ENCODE results near the gene BAIAP2L2. TPM values are rescaled to one million over a fixed set of nuclear protein-coding genes. Genes with fewer than 3 reads are reported as not detected.

The BAIAP2L2 gene
- total and polyA plus RNA-seq, 2 donors (not counting 1 experiment from before 2014, with no cell fraction given): 0.96 to 1.2 TPM

GRCh38 chr22:38043151-38044039, 67.1 kb downstream of the BAIAP2L2 start:
- intact Hi-C loops (cut with micrococcal nuclease): no loop called here
- Histone ChIP-seq H3K9me3 (ENCODE audit: control extremely low read depth in 1 of 3, control insufficient read depth in 2 of 3, insufficient read depth in 1 of 3, low read length in 2 of 3) (no peaks in the 10 kb centered on the region), H2AFZ (ENCODE audit: insufficient read depth, low read depth, low read length, poor library complexity, severe bottlenecking) (no peak overlapping the region), H3K27ac (ENCODE audit: low read length in 2 of 2) (no peak overlapping the region), H3K9ac (ENCODE audit: low read length) (no peak overlapping the region), H3K4me2 (replicated peaks; ENCODE audit: low read depth, low read length, poor library complexity, severe bottlenecking) (no peak overlapping the region), H4K20me1 (ENCODE audit: control insufficient read depth, insufficient read depth, low read length, poor library complexity, severe bottlenecking) (no peaks in the 10 kb centered on the region), H3K27me3 (replicated peaks in 1 of 4; ENCODE audit: control extremely low read depth in 1 of 4, control insufficient read depth in 3 of 4, insufficient read depth in 4 of 4, low read length in 3 of 4) (peaks cover 0 to 8% (median 0%) of the 10 kb centered on the region in 4 experiments), H3K36me3 (replicated peaks in 1 of 2; ENCODE audit: control extremely low read depth in 1 of 2, control insufficient read depth in 1 of 2, extremely low read depth in 1 of 2, insufficient read depth in 2 of 2, low read length in 1 of 2) (no peaks in the 10 kb centered on the region), H3K4me1 (ENCODE audit: control insufficient read depth in 2 of 2, insufficient read depth in 2 of 2, low read length in 2 of 2) (peaks cover 0 to 5% of the 10 kb centered on the region in 2 donors), H3K4me3 (ENCODE audit: control extremely low read depth in 1 of 5, extremely low read depth in 1 of 5, insufficient read depth in 1 of 5, low read depth in 2 of 5, low read length in 4 of 5) (no peak overlapping the region), H3K79me2 (ENCODE audit: control insufficient read depth, insufficient read depth, low read length) (no peaks in the 10 kb centered on the region)
- DNase-seq: no peak
- TF ChIP-seq CTCF (IDR thresholded peaks at IDR 0.05) (no peak), EZH2 (IDR thresholded peaks at IDR 0.05; ENCODE audit: borderline replicate concordance, insufficient read depth, low read depth, low read length, poor library complexity, severe bottlenecking) (no peak)
- 95% methylated on average over 11 of the region's 16 CpGs for WGBS (ENCODE audit: insufficient coverage)
- H3K27me3 Mint-ChIP-seq: peaks cover 23% of the 10 kb centered on the region
- ATAC-seq (ENCODE audit: low read depth): no peak
- ChIA-PET CTCF (interaction anchor here (1.7 kb wide), 1 partner anchor 9 kb away, joined by 7 read pairs; no protein-coding TSS in a partner anchor), POLR2A (no interaction called here)
- H3K4me1 Mint-ChIP-seq: peaks cover 5% of the 10 kb centered on the region
- H3K4me3 Mint-ChIP-seq: no peak overlapping the region
- no peak overlapping the region for H3K27ac Mint-ChIP-seq
- H3K9me3 Mint-ChIP-seq (ENCODE audit: insufficient read depth): no peaks in the 10 kb centered on the region

- no peak for ATAC-seq (ENCODE audit: low read depth)
- H3K4me1 Mint-ChIP-seq: peaks cover 5% of the 10 kb centered on the region
- no peaks in the 10 kb centered on the region for H3K9me3 Mint-ChIP-seq (ENCODE audit: insufficient read depth)
- no peaks in the 10 kb centered on the region for H3K79me2 ChIP-seq (ENCODE audit: control insufficient read depth, insufficient read depth, low read length)
- peaks cover 24% of the 10 kb centered on the region for H3K27me3 Mint-ChIP-seq
- no peak overlapping the region for H3K27ac ChIP-seq (ENCODE audit: low read length in 2 of 2)
- no peaks in the 10 kb centered on the region for H3K9me3 ChIP-seq (ENCODE audit: control extremely low read depth in 1 of 3, control insufficient read depth in 2 of 3, insufficient read depth in 1 of 3, low read length in 2 of 3)
- TF ChIP-seq CTCF (IDR thresholded peaks at IDR 0.05): no peak
- TF ChIP-seq EZH2 (IDR thresholded peaks at IDR 0.05; ENCODE audit: borderline replicate concordance, insufficient read depth, low read depth, low read length, poor library complexity, severe bottlenecking): no peak
- H3K4me1 ChIP-seq (ENCODE audit: control insufficient read depth in 2 of 2, insufficient read depth in 2 of 2, low read length in 2 of 2): peaks cover 0 to 5% of the 10 kb centered on the region in 2 donors
- no peak overlapping the region for H3K4me3 ChIP-seq (ENCODE audit: control extremely low read depth in 1 of 5, extremely low read depth in 1 of 5, insufficient read depth in 1 of 5, low read depth in 2 of 5, low read length in 4 of 5)
- no peak for DNase-seq
- peaks cover 0 to 8% (median 0%) of the 10 kb centered on the region in 4 experiments for H3K27me3 ChIP-seq (replicated peaks in 1 of 4; ENCODE audit: control extremely low read depth in 1 of 4, control insufficient read depth in 3 of 4, insufficient read depth in 4 of 4, low read length in 3 of 4)
- H3K27ac Mint-ChIP-seq: no peak overlapping the region
- H3K4me3 Mint-ChIP-seq: no peak overlapping the region
- H4K20me1 ChIP-seq (ENCODE audit: control insufficient read depth, insufficient read depth, low read length, poor library complexity, severe bottlenecking): no peaks in the 10 kb centered on the region
- H3K4me2 ChIP-seq (replicated peaks; ENCODE audit: low read depth, low read length, poor library complexity, severe bottlenecking): no peak overlapping the region
- intact Hi-C loops (cut with micrococcal nuclease): no loop called here
- H3K9ac ChIP-seq (ENCODE audit: low read length): no peak overlapping the region
- 21% methylated on average over 1 of the region's 1 CpG for WGBS (ENCODE audit: insufficient coverage)
- ChIA-PET CTCF (interaction anchor here (1.7 kb wide), 1 partner anchor 10 kb away, joined by 7 read pairs; no protein-coding TSS in a partner anchor), POLR2A (no interaction called here)
- H3K36me3 ChIP-seq (replicated peaks in 1 of 2; ENCODE audit: control extremely low read depth in 1 of 2, control insufficient read depth in 1 of 2, extremely low read depth in 1 of 2, insufficient read depth in 2 of 2, low read length in 1 of 2): no peaks in the 10 kb centered on the region
- no peak overlapping the region for H2AFZ ChIP-seq (ENCODE audit: insufficient read depth, low read depth, low read length, poor library complexity, severe bottlenecking)
Observed at GRCh38 chr22:38042488-38042790, 68.0 kb downstream of the BAIAP2L2 start.

Data from B cell (primary cell).